ENCODE data around the gene CDH22. TPM values are rescaled to one million over a fixed set of nuclear protein-coding genes. Genes with fewer than 3 reads are reported as not detected.

Gene CDH22
- total RNA-seq, 2 experiments from 2014 or later, result not detected

DNA sequence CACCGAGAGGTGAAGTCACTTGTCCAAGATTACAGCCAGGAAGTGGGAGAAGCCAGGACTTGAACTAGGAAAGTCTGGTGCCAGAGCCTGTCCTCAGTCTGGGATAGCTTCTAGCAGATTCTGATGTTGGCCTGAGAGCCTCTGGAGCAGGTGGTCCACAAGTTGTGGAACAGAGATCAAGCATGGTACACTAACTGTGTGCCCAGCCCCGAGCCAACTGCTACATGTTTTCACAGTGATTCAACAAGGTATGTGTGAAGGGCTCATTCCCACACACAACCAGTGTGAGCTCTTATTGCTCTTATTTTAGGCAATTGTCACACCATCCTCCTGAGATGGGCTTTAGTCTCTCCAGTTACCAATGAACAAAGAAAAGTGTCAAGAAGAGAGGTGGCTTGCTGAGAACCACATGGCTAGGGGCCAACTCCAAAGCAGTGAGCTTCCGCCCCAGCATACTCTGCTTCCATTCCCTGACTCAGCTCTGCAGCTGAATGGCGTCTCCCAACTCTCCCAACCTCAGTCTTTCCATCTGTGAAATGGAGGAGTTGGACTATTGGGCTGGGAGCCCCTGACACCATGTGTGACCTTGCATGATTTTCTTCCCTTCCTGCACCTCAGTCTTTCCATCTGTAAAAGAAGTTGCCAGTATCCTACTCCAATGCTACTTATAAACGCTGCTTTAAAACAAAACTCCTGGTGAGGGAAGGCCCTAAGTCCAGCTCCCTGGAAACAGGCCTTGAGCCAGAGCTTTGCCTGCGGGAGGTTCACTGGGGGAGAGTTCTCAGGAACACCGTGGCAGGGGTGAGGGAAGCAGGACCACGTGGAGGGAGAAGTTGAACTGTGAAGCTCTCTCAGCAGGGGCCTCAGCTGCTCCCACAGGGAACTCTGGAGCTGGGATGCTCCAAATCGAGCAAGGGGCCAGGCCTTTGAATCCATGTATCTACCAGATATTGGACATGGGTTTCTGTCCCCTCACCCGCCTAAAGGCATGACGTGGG is 40.9 kb downstream of the CDH22 start:
- intact Hi-C loops (cut with micrococcal nuclease), result no loop called here
- Mint-ChIP-seq H3K4me3 (no peak overlapping the region), H3K27ac (no peak overlapping the region), H3K9me3 (peaks cover 7% of the 10 kb centered on the region), H3K27me3 (peaks cover 33% of the 10 kb centered on the region), H3K36me3 (no peaks in the 10 kb centered on the region), H3K4me1 (ENCODE audit: low read depth) (no peaks in the 10 kb centered on the region)
- ChIA-PET POLR2A (no interaction called here), CTCF (interaction anchor here (1.8 kb wide), 1 partner anchor 12 kb away, joined by 3 read pairs; no protein-coding TSS in a partner anchor)
- DNase-seq, result no peak

DNA sequence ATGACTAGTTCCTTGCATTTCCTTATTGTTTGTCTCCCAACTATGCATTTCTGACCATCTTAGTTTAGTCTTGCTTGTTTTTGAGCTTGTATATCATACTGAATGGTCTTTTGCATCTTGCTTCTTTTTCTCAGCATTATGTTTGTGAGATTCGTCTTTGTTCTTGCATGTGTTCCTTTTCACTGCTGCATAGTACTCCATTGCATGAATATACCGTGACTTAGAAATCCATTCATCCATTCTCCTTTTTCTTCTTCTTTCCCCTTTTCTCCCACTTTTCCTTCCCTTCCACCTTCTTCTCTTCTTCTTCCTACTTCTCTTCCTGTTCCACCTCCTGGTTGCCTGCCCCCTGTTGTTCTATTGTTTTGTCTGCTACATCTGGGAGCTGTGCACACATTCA is 42.8 kb downstream of the CDH22 start:
- CTCF ChIA-PET, result interaction anchor here (0.7 kb wide), 1 partner anchor 181 kb away, joined by 3 read pairs; no protein-coding TSS in a partner anchor

DNA sequence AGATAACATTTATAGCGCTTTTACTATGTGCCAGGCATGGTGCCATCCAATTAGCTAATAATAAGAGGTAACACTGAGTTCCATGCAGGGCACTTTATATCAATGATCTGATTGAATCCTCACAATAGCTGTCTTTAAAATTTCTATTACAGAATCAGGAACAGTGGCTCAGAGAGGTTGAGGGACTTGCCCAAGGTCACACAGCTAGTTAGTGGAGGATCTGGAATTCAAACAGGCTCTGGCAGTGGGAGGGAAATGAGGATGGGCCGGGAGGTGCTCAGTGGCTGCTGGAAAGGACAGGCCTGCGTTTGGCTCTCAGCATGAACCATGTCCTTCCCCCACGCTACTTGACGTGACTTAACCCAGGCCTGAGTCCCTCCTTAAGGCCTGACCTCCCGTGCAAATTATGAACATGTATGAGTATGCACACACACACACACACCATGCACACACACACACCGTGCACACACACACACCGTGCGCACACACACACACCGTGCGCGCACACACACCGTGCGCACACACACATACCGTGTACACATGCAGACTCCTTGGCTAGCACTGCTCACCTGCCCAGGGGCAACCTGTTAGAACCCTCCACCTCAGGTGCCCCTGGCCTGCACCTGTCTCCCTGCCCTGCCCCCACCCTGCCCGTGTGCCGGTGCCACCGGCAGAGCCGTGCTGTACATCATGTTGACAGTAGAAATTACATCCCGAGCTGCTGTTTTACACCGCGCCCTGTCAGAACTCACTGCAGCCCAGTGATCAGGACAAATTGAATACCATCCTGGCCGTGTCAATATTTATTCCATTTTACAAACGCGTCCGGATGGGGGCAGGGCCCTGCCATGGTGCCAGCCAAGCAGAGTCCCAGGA is 43.7 kb downstream of the CDH22 start:
- ChIA-PET POLR2A (no interaction called here), CTCF (no interaction called here)
- no peak for DNase-seq
- H3K9me3 Mint-ChIP-seq, result no peaks in the 10 kb centered on the region
- no peak overlapping the region for H3K27ac Mint-ChIP-seq
- no peaks in the 10 kb centered on the region for H3K4me1 Mint-ChIP-seq (ENCODE audit: low read depth)
- no peaks in the 10 kb centered on the region for H3K36me3 Mint-ChIP-seq
- H3K27me3 Mint-ChIP-seq, result peaks cover 17% of the 10 kb centered on the region
- intact Hi-C loops (cut with micrococcal nuclease), result no loop called here
- H3K4me3 Mint-ChIP-seq, result no peak overlapping the region

More for the DNA sequence above, 42.8 kb downstream of the CDH22 start:
- Mint-ChIP-seq H3K4me3 (no peak overlapping the region), H3K9me3 (no peaks in the 10 kb centered on the region), H3K36me3 (no peaks in the 10 kb centered on the region), H3K4me1 (ENCODE audit: low read depth) (no peaks in the 10 kb centered on the region), H3K27me3 (peaks cover 21% of the 10 kb centered on the region), H3K27ac (no peak overlapping the region)
- POLR2A ChIA-PET, result no interaction called here
- intact Hi-C loops (cut with micrococcal nuclease), result no loop called here
- no peak for DNase-seq

DNA sequence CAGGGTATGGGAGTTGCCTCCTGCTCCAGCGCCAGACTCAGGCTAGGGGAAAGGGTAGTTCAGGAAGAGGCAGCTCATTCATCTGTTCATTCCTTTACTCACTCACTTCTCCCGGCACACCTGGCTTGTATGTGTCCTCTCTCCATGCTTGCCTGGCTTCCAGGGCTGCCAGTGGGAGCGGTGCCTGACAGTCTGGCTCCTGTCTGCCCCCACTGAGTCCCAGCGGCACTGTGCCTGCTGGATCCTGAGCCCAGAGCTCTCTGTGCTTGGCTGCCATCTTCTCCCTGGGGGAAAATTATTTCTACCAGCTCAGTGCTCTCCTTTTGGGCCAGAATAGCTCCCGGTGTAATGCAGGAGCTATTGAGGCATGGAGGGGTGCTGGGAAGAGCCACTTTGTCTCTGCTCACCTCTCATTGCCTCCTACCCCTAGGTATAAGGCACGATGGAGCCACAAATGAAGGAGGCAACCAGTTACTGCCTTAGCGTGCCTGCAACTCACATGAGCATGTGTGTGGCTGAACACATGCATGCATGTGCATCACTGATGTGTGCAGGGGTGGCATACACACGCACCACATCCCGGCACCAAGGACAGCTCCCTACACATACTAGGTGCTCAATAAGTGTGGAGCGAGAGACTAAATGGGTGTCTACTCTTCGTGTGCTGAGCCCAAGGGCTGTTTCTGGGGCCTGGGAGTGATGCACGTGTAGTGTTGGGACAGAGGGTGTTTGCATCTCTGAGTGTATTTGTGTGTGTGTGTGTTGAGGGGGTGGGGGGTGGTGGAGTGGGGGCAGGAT is 46.6 kb downstream of the CDH22 start:
- no peaks in the 10 kb centered on the region for H3K9me3 Mint-ChIP-seq
- no peaks in the 10 kb centered on the region for H3K4me1 Mint-ChIP-seq (ENCODE audit: low read depth)
- H3K36me3 Mint-ChIP-seq, result no peaks in the 10 kb centered on the region
- ChIA-PET CTCF (no interaction called here), POLR2A (no interaction called here)
- H3K27ac Mint-ChIP-seq, result no peak overlapping the region
- H3K27me3 Mint-ChIP-seq, result peaks cover 16% of the 10 kb centered on the region
- intact Hi-C loops (cut with micrococcal nuclease), result no loop called here
- H3K4me3 Mint-ChIP-seq, result no peak overlapping the region
- DNase-seq, result no peak

DNA sequence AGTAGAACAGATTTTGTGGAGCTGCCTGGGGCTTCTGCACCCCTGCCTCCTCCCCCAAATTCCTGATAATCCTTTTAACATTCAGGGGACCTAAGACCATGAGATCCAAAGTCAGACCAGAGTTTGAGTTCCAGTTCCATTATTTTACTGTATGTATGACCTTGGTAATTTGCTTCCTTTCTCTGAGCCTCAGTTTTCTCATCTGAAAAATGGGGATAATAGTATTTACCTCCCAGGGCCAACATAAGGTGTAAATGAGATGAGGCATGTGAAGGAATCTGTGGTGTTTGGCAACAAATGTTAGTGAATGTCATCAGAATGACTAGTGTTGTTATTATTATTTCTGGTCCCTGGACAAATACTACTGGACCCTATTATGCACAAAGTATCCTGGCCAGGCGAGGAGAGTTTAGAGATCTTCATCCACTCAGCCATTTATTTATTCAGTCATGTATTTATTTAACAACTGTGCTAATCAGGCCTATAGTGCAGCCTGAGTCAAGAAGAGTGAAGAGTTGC is 47.3 kb downstream of the CDH22 start:
- ChIA-PET CTCF (no interaction called here), POLR2A (interaction anchor here (0.6 kb wide), 1 partner anchor 85 kb away, joined by 3 read pairs; no protein-coding TSS in a partner anchor)
- Mint-ChIP-seq H3K4me3 (no peak overlapping the region), H3K27ac (no peak overlapping the region), H3K27me3 (peaks cover 16% of the 10 kb centered on the region), H3K4me1 (ENCODE audit: low read depth) (no peaks in the 10 kb centered on the region), H3K36me3 (no peaks in the 10 kb centered on the region), H3K9me3 (no peaks in the 10 kb centered on the region)
- no peak for DNase-seq
- intact Hi-C loops (cut with micrococcal nuclease), result no loop called here

DNA sequence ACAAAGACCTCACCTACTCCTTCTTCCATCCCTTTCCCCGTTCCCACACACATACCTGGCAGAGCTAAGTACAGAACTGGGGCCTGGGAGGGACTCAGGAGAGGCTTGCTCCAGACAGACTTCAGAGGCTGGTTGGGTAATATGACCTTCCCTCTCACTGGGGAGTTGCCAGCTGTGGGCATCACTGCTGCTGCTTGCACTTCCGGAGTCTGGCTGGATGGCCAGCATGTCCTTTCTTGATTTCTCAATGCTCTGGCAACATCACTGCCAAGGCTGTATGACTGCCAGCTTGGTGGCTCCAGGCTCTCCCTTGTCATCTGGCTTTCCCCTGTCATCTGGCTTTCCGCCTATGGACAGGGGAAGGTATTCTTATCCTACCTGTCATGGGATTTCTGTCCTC is 47.8 kb downstream of the CDH22 start:
- no peak for DNase-seq
- intact Hi-C loops (cut with micrococcal nuclease), result no loop called here
- Mint-ChIP-seq H3K4me1 (ENCODE audit: low read depth) (no peaks in the 10 kb centered on the region), H3K4me3 (no peak overlapping the region), H3K27me3 (peaks cover 14% of the 10 kb centered on the region), H3K27ac (no peak overlapping the region), H3K36me3 (no peaks in the 10 kb centered on the region), H3K9me3 (no peaks in the 10 kb centered on the region)
- CTCF ChIA-PET, result no interaction called here
- POLR2A ChIA-PET, result interaction anchor here (0.6 kb wide), 1 partner anchor 86 kb away, joined by 3 read pairs; no protein-coding TSS in a partner anchor

DNA sequence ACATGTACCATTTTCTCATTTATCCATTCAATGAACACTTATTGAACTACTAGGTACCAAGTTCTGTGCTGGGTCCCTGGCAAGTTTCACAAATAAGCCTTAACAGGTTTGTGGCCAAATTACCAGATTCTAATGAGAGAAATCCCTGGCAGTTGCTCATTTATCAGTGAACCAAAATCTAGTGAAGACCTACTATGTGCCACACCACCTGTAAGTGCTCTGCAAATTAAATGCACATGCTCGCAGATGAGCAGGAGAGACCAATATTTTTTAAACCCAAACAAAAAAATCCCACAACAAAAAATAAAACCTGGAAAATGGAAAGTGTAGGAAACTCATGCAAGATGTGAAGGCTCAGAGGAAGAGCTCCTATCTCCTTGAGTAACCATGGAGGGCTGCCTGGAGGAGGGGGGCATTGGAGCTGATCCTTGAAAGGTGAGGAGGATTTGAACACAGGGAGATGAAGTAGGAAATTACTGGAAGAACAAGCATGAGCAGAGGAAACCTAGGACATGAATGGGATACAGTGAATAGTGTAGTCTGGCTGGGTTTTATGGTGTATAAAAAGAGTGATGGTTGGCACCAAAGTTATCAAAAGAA is 48.9 kb downstream of the CDH22 start:
- no peak for DNase-seq
- no peak overlapping the region for H3K4me3 Mint-ChIP-seq
- peaks cover 14% of the 10 kb centered on the region for H3K27me3 Mint-ChIP-seq
- no peaks in the 10 kb centered on the region for H3K9me3 Mint-ChIP-seq
- H3K4me1 Mint-ChIP-seq (ENCODE audit: low read depth), result no peaks in the 10 kb centered on the region
- intact Hi-C loops (cut with micrococcal nuclease), result no loop called here
- ChIA-PET POLR2A (no interaction called here), CTCF (no interaction called here)
- no peaks in the 10 kb centered on the region for H3K36me3 Mint-ChIP-seq
- H3K27ac Mint-ChIP-seq, result no peak overlapping the region

DNA sequence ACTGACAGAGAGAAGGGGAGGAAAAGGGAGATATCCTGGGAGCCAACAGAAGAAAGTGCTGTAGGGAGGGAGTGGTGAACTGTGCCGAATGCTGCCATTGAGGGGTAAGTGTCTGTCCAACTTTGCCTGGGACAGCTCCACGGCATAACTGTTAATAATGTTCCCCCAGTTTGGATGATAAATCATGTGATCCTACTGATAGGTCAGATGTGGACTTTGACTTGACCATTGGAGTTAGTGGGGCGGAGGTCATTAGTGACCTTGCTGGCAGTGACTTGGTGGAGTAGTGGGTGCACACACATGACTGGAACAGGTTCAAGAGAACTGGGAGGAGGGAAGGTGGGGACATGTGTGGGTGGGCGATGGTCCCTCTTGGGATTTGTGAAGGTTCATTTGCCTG is 50.4 kb downstream of the CDH22 start:
- POLR2A ChIA-PET, result no interaction called here
- H3K36me3 Mint-ChIP-seq, result no peaks in the 10 kb centered on the region
- no peaks in the 10 kb centered on the region for H3K9me3 Mint-ChIP-seq
- CTCF ChIA-PET, result no interaction called here
- H3K27me3 Mint-ChIP-seq, result peaks cover 16% of the 10 kb centered on the region
- DNase-seq, result no peak
- no peak overlapping the region for H3K27ac Mint-ChIP-seq
- intact Hi-C loops (cut with micrococcal nuclease), result no loop called here
- no peaks in the 10 kb centered on the region for H3K4me1 Mint-ChIP-seq (ENCODE audit: low read depth)
- H3K4me3 Mint-ChIP-seq, result no peak overlapping the region

DNA sequence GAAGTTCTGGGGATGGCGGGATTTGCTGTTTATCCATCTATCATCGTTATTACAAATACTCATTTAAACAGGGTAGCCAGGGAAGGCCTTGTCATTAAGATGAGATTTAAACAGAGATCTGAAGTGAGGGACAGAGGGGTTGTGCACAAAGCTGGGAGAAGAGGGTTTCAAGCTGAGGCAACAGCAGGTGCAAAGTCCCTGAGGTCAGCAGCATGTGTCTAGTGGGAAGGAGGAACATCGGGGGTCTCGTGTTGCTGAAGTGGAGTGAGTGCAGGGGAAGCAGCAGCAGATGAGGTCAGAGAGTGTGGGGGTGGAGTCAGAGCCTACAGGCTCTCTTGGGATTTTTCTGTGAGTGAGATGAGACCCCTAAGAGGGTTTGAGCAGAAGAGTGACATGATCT is 52.0 kb downstream of the CDH22 start:
- H3K27ac Mint-ChIP-seq, result no peak overlapping the region
- POLR2A ChIA-PET, result no interaction called here
- no peak overlapping the region for H3K4me3 Mint-ChIP-seq
- H3K27me3 Mint-ChIP-seq, result peaks cover 27% of the 10 kb centered on the region
- no peaks in the 10 kb centered on the region for H3K9me3 Mint-ChIP-seq
- no peak for DNase-seq
- intact Hi-C loops (cut with micrococcal nuclease), result no loop called here
- CTCF ChIA-PET, result interaction anchor here (1.2 kb wide), 1 partner anchor 92 kb away, joined by 3 read pairs; no protein-coding TSS in a partner anchor
- H3K4me1 Mint-ChIP-seq (ENCODE audit: low read depth), result no peaks in the 10 kb centered on the region
- H3K36me3 Mint-ChIP-seq, result no peaks in the 10 kb centered on the region

DNA sequence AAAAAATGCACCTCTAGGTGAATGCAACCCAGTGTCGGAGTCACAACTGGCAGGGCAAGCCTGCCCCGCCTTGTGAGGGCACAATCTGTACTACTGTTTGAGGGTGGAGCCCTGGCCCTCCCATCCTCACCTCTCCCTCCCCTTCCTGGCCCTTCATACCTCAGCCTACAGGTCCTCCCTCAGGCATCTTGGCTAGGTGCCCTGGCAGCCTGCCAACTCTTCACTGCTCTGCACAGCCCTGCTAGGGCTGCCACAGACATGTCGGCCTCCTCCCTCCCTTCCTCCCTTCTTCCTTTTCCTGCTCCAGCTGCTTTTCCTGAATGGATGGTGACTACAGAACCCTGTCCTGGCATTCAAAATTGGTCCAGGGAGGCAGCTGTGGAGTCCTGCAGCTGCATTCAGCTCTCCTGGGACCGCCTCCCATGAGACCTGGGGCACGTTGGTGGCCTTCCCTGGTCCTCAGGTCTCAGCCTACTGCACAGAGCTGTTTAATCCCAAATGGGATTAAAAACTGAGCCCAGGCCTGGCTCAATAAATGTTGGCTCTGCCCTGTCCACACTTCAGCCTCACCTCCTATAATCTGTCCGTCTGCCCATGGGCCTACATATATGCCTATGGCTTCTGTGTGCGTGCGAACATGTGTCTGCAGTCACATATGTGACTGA is 52.7 kb downstream of the CDH22 start:
- Mint-ChIP-seq H3K36me3 (no peaks in the 10 kb centered on the region), H3K9me3 (no peaks in the 10 kb centered on the region), H3K27ac (no peak overlapping the region), H3K27me3 (peaks cover 29% of the 10 kb centered on the region), H3K4me1 (ENCODE audit: low read depth) (no peaks in the 10 kb centered on the region), H3K4me3 (no peak overlapping the region)
- intact Hi-C loops (cut with micrococcal nuclease), result no loop called here
- ChIA-PET POLR2A (no interaction called here), CTCF (no interaction called here)
- DNase-seq, result no peak

DNA sequence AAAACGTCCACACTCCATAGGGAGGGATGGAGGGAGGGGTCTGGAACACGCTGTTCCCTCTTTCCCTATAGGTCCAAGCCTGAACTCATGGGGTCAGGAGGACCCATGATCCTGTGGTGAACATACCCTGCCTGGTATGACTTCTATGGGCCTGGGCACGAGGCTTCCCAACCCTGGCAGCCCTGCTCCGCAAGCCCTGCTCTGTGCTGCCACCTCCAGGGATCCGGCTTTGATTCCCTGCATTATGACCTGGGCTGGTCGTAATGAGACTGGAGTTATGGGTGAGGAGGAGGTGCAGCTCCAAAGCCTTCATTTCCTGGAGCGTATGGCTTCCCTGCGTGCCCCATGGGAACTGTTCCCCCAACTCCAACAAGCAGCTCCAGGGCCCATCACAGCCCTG is 54.9 kb downstream of the CDH22 start:
- ChIA-PET CTCF (no interaction called here), POLR2A (no interaction called here)
- intact Hi-C loops (cut with micrococcal nuclease), result no loop called here
- Mint-ChIP-seq H3K36me3 (no peaks in the 10 kb centered on the region), H3K9me3 (no peaks in the 10 kb centered on the region), H3K27me3 (peaks cover 41% of the 10 kb centered on the region), H3K4me1 (ENCODE audit: low read depth) (no peaks in the 10 kb centered on the region), H3K4me3 (no peak overlapping the region), H3K27ac (no peak overlapping the region)
- no peak for DNase-seq

Measured in activated CD4-positive, alpha-beta memory T cell treated with anti-CD3 and anti-CD28 coated beads for 36 hours (primary cell).